GM19455 (cell line): ENCODE results near the gene RHOU.
"Not testable (repeated sequence)": the region's sequence is repeated elsewhere in the genome, so short reads cannot be mapped to it uniquely, and the experiment has no call there.

ENCODE experiments used
- ATAC-seq: cut with Tn5 transposase; IDR thresholded peaks from one replicate; pipeline ENCODE4 v1.9.1; 2021; ENCODE audit not compliant: unreplicated experiment

The RHOU gene

GRCh38 chr1:228755800-228756199, 20.5 kb downstream of the RHOU start:
- no peak for ATAC-seq

- ATAC-seq, result no peak
Observed at GRCh38 chr1:228756457-228756856, 21.2 kb downstream of the RHOU start.

GRCh38 chr1:228758447-228758846, 23.2 kb downstream of the RHOU start:
- no peak for ATAC-seq

GRCh38 chr1:228760979-228761378, 25.7 kb downstream of the RHOU start:
- no peak for ATAC-seq

GRCh38 chr1:228763561-228763960, 28.3 kb downstream of the RHOU start:
- no peak for ATAC-seq

- no peak for ATAC-seq
Observed at GRCh38 chr1:228765168-228765946, 30.1 kb downstream of the RHOU start.

- no peak for ATAC-seq
Observed at GRCh38 chr1:228766788-228767187, 31.5 kb downstream of the RHOU start.

GRCh38 chr1:228767636-228768354, 32.5 kb downstream of the RHOU start:
- ATAC-seq, result no peak

- ATAC-seq, result no peak
Observed at GRCh38 chr1:228768355-228769000, 33.2 kb downstream of the RHOU start.

GRCh38 chr1:228770779-228771223, 35.5 kb downstream of the RHOU start:
- no peak for ATAC-seq

GRCh38 chr1:228772516-228773212, 37.4 kb downstream of the RHOU start:
- no peak for ATAC-seq

- not testable (repeated sequence) for ATAC-seq
Observed at GRCh38 chr1:228775946-228776345, 40.7 kb downstream of the RHOU start.

GRCh38 chr1:228776449-228776848, 41.2 kb downstream of the RHOU start:
- ATAC-seq, result no peak

GRCh38 chr1:228777236-228777635, 42.0 kb downstream of the RHOU start:
- no peak for ATAC-seq

- ATAC-seq, result no peak
Observed at GRCh38 chr1:228778026-228778425, 42.7 kb downstream of the RHOU start.

- ATAC-seq, result no peak
Observed at GRCh38 chr1:228778466-228778865, 43.2 kb downstream of the RHOU start.

GRCh38 chr1:228778961-228779360, 43.7 kb downstream of the RHOU start:
- no peak for ATAC-seq

- no peak for ATAC-seq
Observed at GRCh38 chr1:228781161-228781808, 46.0 kb downstream of the RHOU start.

GRCh38 chr1:228781809-228782661, 46.8 kb downstream of the RHOU start:
- ATAC-seq, result no peak
